NCI-H526 treated with DMSO at 0.1 percent for 48 hours (cell line): ENCODE measurements around the gene ACAP3.

Source experiments
- DNase-seq: peaks from one replicate; lab custom pipeline; 2025; lab: John Stamatoyannopoulos, UW

ACAP3 gene

DNA sequence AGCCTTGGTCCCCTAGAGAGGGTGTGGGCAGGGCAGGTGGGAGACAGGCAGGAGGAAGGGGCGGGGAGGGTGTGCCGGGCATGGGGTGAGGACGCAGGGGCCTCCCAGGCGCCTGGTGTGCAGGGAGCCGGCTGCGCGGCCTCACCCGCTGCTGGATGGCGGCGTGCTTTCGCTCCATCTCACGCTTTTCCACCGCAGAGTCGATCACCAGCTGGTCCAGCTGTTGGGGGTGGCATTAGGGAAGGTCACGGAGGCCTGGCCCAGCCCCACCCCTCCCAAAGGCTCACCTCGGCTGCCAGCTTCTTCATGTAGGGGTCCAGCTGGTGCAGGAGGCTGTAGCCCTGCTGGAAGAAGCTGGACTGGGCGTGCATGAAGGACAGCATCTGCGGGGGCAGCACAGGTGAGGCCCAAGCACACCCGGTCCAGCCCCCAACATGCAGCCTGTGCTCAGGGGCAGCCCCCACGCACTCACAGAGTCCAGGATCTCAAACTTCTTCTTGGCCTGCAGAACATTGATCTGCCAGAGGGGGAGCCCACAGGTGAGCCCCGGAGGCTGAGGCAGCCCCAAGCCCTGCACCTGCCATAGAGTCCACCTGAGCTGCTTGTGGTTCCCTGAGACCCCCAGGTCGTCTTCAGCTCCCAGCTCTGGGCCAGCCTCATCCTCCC is 7.9 kb downstream of the ACAP3 start:
- DNase-seq: no peak

DNA sequence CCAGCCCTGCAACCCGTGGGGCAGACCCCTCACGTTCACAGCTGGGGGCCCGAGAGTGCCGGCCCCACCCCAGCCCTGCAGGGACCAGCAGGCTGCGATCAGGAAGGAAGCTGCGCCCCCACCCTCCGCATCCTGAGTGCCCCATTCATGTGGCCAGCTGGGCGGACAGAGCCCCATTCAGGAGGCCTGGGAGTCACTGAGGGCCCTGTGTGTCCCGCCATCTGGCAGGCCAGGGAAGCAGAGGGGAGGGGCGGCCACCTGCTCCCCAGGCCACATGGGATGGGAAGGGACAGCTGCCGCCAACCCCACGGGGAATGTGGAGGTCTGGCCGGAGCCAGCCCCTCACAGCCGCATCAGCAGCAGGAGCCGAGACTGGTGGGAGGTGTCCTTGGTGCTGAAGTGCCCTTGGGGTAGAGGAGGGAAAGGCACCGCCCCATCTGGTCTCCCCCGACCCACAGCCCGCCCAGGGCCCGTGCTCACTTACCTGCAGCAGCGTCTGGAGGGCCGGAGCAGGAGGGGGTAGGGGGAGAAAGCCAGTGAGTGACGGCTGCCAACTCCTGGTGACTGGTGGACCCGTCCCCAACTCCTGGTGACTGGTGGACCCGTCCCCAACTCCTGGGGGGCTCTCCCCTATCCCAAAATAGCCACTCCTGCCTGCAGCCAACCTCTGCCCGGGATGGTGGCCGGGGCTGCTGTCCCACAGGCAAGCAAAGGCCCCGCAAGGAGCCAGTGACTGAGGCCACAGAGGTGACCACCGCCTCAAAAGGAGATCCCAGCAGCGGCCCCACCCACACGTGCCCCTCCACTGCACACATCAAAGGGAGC is 8.7 kb downstream of the ACAP3 start:
- no peak for DNase-seq

DNA sequence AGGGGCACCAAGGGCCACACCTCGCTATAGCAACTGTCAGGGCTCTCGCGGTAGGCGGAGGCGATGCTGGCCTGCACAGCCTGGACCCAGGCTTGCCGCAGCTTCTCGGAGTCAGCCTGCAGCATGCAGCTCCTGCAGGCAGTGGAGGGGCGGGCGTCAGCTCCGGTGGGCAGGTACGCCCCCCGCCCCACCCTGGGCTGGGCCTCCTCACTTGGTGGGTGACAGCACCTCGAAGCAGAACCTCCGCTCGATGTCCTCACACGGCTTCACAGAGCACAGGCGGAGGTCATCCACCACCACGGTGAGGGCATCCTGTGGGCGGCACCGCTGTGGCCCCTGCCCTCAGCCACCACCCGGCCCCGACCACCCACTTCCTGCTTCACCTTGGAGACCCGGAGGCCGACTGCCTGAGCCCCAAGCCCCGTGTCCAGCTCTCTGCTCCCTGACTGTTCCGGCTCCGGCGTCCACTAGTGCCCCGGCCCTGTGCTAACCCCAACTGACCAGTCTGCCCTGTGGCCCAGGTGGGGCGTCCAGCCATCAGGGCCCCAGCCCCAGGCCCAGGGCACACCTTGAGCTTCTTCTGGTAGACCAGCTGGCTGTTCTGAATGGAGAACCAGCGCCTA is 9.8 kb downstream of the ACAP3 start:
- no peak for DNase-seq

DNA sequence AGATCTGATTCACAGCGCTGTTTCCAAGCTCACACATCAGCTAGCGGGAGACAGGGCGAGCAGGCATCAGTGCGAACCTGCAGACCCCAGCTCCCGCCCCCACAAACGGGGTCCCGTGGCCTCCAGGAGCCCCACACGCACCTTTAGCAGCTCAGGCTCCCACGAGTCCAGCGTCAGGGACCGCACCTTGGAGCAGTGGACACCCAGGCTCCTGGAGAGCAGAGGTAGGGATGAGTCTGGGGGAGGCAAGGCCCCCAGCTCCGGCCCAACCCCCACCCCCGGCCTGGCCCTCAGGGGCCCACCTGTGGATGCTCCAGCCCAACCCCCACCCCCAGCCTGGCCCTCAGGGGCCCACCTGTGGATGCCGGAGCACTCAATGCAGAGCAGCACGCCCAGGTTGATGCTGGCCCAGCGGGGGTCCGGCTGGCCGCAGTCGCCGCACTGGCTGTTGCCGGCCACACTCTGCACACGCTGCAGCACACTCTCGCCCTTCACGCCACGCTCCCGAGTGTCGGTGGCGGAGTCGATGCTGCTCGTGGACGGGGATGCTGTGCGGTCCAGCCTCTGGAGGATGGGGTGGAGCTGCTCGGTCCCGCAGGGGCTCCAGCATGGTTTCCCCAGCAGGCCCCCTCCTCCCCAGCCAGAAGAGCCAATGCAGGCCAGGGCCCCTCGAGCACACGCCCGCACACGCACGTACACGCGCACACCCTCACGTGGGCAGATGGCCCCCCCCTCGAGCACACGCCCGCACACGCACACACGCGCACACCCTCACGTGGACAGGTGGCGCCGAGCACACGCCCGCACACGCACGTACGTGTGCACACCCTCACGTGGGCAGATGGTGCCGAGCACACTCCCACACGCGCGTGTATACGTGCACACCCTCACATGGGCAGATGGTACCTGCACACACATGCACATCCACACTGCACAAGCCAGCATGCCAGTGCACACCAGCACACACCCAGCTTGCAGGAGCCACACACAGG is 11.4 kb downstream of the ACAP3 start:
- DNase-seq: no peak

DNA sequence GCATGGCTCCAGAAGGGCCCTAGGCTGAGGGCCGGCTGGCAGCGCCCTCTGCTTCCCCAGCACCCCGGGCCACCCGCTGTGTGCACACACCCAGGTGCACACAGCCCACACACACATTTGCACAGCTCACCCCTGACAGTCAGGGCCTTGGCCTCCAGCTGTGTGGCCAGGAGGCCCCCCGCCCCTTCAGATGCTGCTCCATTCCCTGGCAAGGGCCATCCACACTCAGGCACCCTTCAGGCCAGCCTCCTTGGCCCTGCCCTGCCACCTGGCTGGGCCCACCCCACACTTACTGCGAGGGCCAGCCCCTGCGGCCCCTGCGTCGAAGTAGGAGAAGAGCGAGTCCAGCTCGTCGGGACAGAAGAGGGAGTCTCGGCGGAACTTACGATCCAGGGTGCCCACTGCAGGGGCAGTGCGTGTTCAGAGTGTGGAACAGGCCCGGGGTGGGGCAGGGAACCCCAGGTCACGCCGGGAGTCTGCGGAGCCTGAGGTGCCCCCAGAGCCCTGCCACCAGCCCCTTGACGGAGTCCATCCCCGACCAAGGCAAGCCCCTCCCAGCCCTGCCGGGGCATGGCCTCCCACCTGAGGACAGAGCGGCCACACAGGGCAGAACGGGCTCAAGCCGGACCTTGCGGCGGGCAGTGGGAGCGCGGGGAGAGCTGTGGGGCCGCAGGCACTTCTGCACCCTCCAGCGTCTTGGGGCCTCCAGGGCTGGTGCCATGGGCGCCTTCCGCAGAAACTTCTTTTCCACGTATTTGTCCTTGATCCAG is 12.4 kb downstream of the ACAP3 start:
- no peak for DNase-seq

DNA sequence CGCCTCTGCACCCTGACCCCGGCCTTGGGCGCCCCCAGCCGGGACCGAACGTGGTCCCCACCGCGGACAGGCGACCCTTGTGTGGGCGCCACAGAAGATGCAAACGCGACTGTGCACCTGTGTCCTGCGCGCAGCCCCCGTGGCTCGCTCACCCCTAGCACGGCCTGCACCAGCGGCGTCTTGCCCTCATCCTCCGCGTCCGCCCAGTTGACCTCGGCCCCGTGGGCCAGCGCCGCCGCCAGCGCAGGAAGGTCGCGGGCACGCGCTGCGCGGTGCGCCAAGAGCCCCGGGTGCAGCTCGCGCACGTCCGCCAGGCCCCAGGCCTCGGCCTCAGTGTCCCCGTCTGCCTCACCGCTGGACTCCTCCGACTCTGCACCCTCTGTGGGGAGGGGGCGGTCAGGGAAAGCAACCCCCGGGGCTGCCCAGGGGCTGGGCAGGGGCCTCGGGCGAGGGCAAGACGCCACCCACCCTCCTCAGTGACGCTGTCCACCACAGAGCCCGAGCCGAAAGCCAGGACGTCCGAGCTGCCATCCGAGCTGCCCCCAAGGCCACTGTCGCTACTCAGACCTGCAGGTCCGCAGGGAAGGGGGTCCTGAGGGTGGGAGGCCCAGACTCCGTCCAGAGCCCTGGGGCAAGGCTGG is 13.4 kb downstream of the ACAP3 start:
- no peak for DNase-seq

DNA sequence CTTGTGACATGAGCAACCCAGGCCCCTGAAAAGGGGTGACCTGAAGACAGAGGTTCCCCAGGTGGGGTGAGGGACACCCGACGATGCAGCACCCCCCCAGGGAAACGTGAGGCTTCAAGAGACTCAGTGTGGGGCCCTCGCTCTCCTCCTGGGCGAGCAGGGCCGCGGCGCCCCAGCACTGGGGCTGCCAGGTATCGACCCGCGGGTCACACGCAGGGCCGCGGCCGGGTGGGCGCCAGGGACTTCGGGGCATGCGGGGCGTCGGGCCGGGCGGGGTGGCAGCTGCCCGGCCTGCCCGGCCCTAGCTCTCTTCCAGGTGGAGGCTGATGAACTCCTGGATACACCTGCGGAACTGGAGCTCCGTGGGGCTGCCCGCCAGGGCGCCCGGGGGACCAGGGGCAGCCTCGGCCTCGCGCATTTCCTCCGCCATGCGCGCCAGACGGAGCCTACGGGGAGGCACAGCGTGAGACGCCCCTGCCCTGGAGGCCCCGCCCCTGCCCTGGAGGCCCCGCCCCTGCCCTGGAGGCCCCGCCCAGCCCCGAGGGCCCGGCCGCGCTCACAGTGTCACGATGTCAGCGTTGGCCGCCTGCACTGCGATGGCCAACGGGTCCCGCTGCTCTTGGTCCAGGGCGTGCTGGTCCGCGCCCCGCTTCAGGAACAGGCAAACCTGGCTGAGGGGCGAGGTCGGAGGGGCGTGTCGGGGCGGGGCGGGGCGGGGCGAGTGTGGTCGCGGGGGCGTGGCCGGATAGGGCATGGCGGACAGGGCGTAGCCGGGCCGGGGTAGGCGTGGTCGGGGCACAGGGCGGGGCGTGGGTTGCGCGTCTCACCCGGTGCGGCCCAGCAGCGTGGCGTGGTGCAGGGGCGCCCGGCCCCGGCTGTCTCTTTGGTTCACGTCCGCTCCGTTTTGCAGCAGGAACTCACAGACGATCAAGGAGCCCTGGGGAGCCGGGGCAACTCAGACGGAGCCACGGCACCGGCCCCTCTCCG is 14.2 kb downstream of the ACAP3 start:
- no peak for DNase-seq

DNA sequence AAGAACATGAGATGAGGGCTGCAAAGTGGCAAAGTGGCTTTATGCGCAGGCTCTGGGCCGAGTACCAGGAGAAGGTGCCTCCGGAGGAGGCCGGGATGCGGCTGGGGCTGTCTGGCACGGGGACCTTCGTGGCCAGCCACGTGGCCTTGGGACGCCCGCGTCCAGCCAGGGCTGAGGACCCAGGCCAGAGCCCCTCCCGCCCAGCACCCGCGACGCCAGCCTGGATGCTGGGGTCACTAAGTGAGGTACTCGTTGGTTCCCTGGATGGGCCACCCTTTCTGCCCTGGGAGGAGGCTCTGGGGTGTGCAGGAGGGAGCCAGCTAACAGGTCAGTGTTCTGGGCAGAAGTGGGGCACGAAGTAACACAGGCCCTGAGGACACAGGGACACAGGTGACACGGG is 14.9 kb downstream of the ACAP3 start:
- no peak for DNase-seq

DNA sequence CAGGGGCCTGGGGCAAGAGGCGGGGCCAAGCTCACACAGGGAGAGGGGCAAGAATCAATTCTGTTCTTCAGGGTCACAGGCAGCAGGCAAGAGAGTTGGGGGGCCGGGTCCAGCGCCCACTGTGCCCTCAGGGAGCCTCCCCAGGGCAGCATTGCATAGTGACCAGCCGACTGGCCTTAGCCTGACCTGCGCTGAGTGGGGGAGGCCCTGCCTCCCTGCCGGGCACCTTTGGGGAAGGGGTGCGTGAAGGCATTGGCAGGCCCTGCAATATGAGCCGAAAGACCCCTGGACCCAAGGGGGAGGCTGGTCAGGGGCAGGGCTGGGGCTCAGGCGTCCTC is 15.3 kb downstream of the ACAP3 start:
- no peak for DNase-seq

DNA sequence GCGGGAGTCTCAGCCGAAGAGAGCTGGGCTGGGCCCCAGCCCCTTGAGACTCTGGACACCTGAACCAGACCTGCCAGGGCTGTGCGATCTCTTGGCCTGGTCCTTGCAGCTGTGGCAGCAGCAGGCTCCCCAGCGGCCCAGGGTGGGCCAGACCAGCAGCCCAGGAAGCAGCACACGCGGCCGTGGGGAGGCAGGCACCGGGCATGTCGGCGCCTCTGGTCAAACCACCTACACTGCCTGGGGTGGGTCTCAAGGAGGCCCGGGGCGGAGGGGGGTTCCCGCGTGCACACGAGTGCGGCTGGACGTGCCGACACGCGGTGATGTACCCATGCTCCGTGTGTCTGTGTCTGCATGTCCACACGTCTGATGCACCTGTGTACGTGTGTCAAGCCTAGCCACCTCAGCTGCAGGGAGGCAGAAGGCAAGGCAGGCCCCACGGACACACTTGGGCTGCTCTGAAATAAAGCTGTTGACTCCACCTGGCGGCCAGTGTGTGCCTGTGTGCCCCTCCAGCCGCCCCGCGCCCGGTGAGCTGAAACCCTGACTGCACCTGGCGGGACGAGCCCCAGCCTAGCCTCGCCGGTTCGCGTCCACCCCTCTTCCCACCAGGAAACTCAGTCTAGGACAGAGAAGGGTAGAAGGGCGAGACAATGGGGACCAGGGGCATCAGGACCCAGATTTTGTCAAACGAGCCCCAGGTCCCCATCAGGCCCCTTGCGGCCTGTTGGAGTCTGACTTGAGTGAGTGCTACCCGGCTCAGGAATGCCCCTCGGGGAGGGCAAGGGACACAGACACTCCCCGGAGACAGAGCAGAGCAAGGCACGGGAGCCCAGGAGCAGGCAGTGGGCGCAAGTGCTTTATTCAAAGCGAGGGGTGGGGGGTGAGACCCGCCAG is 15.9 kb downstream of the ACAP3 start:
- peak; percentile 78 for DNase-seq

DNA sequence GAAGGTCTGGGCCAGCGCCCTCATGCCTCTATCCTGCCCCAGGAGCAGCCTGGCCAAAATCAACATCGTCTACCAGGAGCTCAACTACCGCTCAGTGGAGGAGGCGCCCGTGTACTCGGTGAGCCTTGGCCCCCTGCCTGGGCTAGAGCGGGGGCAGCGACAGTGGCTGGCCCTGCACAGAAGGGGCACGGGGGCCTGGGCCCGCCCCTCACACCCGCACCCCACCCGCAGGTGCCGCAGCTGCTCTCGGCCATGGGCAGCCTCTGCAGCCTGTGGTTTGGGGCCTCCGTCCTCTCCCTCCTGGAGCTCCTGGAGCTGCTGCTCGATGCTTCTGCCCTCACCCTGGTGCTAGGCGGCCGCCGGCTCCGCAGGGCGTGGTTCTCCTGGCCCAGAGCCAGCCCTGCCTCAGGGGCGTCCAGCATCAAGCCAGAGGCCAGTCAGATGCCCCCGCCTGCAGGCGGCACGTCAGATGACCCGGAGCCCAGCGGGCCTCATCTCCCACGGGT is 16.7 kb downstream of the ACAP3 start:
- peak; percentile 11 for DNase-seq

DNA sequence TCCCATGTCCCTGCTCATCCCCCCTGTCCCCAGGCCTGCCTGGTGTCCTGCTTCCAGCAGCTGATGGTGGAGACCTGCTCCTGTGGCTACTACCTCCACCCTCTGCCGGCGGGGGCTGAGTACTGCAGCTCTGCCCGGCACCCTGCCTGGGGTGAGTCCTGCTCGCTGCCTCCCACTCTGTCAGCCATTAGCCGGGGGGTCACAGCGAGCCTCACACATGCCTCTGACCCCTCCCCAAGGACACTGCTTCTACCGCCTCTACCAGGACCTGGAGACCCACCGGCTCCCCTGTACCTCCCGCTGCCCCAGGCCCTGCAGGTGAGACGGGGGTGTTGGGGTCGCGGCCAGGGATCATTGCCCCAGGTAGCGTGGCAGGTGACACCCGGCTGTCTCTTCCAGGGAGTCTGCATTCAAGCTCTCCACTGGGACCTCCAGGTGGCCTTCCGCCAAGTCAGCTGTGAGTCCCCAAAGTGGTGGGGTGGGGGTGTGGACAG is 17.4 kb downstream of the ACAP3 start:
- DNase-seq: peak; percentile 20

DNA sequence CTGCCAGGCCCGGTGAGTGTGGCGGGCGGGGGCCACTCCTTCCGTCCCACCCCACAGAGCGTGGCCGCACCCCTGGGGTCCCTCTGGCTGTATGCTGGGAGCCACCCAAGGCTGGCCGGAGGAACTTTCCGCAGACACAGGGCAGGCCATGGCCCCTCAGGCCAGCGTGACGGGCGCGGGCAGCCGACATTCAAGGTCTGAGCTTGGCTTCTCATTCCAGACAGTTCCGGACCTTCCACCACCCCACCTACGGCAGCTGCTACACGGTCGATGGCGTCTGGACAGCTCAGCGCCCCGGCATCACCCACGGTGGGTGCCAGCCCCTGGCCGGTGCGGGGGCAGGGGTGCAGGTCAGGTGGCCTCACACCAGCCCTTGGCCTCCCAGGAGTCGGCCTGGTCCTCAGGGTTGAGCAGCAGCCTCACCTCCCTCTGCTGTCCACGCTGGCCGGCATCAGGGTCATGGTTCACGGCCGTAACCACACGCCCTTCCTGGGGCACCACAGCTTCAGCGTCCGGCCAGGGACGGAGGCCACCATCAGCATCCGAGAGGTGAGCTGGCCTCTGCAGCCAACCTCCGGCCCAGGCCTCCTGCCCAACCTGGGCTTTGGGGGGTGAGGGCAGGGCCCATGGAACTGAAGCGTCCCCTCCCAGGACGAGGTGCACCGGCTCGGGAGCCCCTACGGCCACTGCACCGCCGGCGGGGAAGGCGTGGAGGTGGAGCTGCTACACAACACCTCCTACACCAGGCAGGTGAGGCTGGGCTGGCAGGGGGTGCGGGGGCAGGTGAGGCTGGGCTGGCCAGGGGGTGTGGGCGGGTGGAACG is 20.2 kb downstream of the ACAP3 start:
- no peak for DNase-seq

DNA sequence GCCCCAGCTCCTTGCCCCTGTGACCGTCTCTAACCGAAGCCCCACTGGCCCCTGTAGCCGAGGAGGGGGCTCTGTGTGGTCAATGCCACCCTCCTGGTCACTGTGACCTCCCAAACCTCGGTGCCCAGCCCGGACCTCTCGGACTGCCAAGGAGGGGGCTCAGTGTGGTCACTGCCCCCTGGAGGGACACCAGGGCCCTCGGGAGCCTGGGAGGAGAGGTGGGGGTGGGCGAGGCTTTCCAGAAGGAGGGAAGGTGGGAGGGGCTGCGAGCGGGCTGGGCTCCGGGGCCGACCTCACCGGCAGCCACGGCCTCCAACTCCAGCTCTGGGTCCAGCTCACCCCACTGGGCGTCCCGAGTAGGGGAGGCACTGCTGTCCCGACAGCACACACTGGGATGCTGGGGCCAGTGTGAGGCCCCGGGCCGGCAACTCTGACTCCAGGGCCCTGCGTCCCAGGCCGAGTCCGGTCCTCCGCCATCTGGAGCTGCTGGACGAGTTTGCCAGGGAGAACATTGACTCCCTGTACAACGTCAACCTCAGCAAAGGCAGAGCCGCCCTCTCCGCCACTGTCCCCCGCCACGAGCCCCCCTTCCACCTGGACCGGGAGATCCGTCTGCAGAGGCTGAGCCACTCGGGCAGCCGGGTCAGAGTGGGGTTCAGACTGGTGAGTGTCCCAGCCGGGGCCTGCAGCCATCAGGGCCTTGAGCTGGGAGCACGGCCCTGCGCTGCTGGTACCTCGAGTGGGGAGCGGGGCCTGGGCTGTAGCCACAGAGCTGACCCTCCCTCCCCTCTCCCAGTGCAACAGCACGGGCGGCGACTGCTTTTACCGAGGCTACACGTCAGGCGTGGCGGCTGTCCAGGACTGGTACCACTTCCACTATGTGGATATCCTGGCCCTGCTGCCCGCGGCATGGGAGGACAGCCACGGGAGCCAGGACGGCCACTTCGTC is 21.1 kb downstream of the ACAP3 start:
- no peak for DNase-seq

DNA sequence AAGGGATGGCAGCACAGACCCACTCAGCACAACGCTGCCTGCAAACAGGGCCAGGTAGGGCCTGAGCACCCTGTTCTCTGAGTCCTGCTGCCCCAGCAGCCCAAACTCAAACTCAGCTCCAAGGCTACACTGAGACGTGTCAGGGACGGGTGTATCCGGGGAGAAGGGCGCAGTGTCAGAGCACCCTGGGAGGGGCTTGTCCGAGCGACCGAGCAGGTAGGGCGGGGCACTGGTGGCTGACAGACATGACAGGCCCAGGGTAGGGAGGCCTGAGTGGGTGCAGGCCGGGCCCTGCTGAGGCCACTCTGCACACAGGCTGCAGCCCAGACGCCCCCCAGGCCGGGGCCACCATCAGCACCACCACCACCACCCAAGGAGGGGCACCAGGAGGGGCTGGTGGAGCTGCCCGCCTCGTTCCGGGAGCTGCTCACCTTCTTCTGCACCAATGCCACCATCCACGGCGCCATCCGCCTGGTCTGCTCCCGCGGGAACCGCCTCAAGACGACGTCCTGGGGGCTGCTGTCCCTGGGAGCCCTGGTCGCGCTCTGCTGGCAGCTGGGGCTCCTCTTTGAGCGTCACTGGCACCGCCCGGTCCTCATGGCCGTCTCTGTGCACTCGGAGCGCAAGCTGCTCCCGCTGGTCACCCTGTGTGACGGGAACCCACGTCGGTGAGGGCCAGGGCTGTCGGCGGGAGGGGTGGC is 22.0 kb downstream of the ACAP3 start:
- no peak for DNase-seq
